SJCRH30 (cell line): ENCODE results near the gene BAG5. TPM values are rescaled to one million over a fixed set of nuclear protein-coding genes. Genes with fewer than 3 reads are reported as not detected.

Source experiments
- DNase-seq, 2 experiments: peaks; one replicate each; pipeline ENCODE4 v3.0.0-alpha.2; 2015 to 2020
- H3K27ac ChIP-seq: fragments of 250-450 bp; sonication (Bioruptor Pico); 2 replicates; pipeline ENCODE4 v1.5.1; 2020; ENCODE audit warnings: mild to moderate bottlenecking, moderate library complexity
- H3K27me3 ChIP-seq: fragments of 250-450 bp; sonication (Bioruptor Pico); 2 replicates; pipeline ENCODE4 v1.5.1; 2020; ENCODE audit warnings: mild to moderate bottlenecking, moderate library complexity
- H3K36me3 ChIP-seq: fragments of 250-450 bp; sonication (Bioruptor Pico); 2 replicates; pipeline ENCODE4 v1.5.1; 2020; ENCODE audit warnings: mild to moderate bottlenecking, moderate library complexity
- H3K4me1 ChIP-seq: fragments of 250-450 bp; sonication (Bioruptor Pico); 2 replicates; pipeline ENCODE4 v1.5.1; 2020; ENCODE audit warnings: mild to moderate bottlenecking, moderate library complexity
- H3K4me3 ChIP-seq: fragments of 250-450 bp; sonication (Bioruptor Pico); 2 replicates; pipeline ENCODE4 v1.5.1; 2020; ENCODE audit warnings: mild to moderate bottlenecking, moderate library complexity
- H3K9me3 ChIP-seq: fragments of 250-450 bp; sonication (Bioruptor Pico); replicated peaks from 2 replicates; pipeline ENCODE4 v1.5.1; 2020; ENCODE audit warnings: mild to moderate bottlenecking, moderate library complexity
- total RNA-seq: library from RNA; depleted of rRNA; stranded (reverse); fragments of >200 nt; shearing (Covaris generic); gene quantifications from 2 replicates; pipeline ENCODE4 v1.2.3, GENCODE V29; 2014; rRNA removed

The BAG5 gene
- total RNA-seq, 1 experiment from 2014 or later, result 45.9 TPM

GRCh38 chr14:103509864-103510723 is 52.4 kb downstream of the BAG5 start:
- Histone ChIP-seq H3K36me3 (peaks cover 16% of the 10 kb centered on the region), H3K27me3 (no peaks in the 10 kb centered on the region), H3K27ac (no peak overlapping the region), H3K9me3 (no peaks in the 10 kb centered on the region), H3K4me1 (no peaks in the 10 kb centered on the region), H3K4me3 (no peak overlapping the region)
- no peak for DNase-seq

DNA sequence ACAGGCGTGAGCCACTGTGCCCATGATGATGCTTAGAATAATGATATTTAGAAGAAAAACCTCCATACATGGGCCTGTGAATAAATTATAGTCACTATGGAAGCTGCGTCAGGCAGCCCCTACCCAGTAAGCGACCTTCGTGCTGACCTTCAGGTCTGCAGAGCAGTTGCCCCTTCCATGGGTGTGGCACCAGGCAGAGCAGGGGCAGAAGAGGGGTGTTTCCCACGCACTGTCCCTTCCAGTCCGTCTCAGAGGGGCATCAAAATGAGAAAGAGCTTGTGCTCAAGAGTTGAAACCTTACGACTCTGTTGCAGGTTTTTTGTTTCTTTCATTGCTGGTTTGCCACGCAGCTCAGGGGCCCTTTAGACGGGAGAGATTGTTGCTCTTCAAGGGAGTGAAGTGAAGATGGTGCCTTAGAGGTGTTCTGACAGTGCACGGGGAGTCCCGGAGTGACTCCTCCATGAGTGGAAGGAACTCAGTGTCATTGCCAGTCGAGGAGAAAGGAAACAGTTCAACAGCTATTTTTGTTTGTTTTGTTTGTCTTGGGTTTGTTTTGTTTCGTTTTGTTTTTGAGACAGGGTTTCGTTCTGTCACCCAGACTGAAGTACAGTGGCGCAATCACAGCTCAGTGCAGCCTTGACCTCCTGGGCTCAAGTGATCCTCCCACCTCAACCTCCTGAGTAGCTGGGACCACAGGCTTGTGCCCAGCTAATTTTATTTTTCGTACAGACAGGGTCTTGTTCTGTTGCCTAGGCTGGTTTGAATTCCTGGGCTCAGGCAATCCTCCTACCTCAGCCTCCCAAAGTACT is 53.7 kb downstream of the BAG5 start:
- no peaks in the 10 kb centered on the region for H3K27me3 ChIP-seq
- no peaks in the 10 kb centered on the region for H3K4me1 ChIP-seq

DNA sequence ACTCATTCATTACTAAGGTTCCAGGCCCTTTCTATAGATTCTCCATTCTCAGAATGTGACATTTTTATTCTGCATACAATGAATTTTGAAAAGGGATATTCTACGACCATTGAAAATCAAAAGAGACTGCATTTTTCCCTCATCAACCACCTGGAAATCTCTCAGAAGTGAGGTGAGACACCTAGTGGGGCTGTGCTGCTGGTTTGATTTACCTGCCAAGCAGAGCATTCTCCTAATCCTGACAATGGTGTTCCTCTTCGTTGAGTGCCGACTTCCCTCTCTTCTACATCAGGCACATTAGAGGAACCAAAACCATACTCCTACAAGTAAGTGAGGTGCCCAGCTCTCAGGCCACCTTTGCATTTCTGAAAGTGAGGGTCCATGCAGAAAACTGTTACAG is 54.7 kb downstream of the BAG5 start:
- Histone ChIP-seq H3K9me3 (no peaks in the 10 kb centered on the region), H3K27me3 (no peaks in the 10 kb centered on the region), H3K4me3 (no peak overlapping the region), H3K36me3 (peaks cover 31% of the 10 kb centered on the region), H3K27ac (no peak overlapping the region), H3K4me1 (no peaks in the 10 kb centered on the region)
- DNase-seq, result no peak

More for the DNA sequence above, 53.7 kb downstream of the BAG5 start:
- H3K36me3 ChIP-seq, result peaks cover 27% of the 10 kb centered on the region
- no peak overlapping the region for H3K27ac ChIP-seq
- H3K9me3 ChIP-seq, result no peaks in the 10 kb centered on the region
- no peak for DNase-seq
- H3K4me3 ChIP-seq, result no peak overlapping the region

Other genes starting within 250 kb of the BAG5 start
- 352 and 383 TPM in 2 replicates for gene EIF5, start 228.4 kb downstream of the BAG5 start, total RNA-seq
- 74.3 and 83.9 TPM in 2 replicates for gene MARK3, start 177.2 kb downstream of the BAG5 start, total RNA-seq
- 66.4 and 84.4 TPM in 2 replicates for gene CKB, start 39.8 kb downstream of the BAG5 start, total RNA-seq
- 18.1 and 18.7 TPM in 2 replicates for gene TRMT61A, start 33.5 kb downstream of the BAG5 start, total RNA-seq
- 43.0 and 47.2 TPM in 2 replicates for gene COA8, start 303 bp upstream of the BAG5 start, total RNA-seq
- gene KLC1, start 66.6 kb upstream of the BAG5 start, total RNA-seq, result 156 and 175 TPM in 2 replicates
- gene XRCC3, start 152.8 kb upstream of the BAG5 start, total RNA-seq, result 58.0 and 67.0 TPM in 2 replicates
- 28.3 and 28.6 TPM in 2 replicates for gene ZFYVE21, start 153.2 kb upstream of the BAG5 start, total RNA-seq